ENCODE results near the gene KHDC1L.
"Not testable (repeated sequence)": the region's sequence is repeated elsewhere in the genome, so short reads cannot be mapped to it uniquely, and the experiment has no call there.

KHDC1L gene

DNA sequence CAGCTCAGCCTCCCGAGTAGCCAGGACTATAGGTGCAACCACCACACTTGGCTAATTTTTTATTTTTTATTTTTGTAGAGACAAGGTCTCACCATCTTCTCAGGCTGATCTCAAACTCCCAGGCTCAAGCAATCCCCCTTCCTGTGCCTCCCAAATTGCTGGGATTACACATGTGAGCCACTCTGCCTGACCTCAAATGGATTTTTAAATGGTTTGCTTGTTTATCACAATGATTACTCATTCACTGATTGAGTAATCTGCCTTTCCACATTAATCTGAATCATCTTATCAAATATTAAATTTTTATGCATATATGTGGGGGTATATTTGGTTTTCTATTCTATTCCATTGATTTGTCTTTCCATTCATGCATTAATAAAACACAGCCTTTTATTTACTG is 9.4 kb upstream of the KHDC1L start:
- Histone ChIP-seq H3K9me2 (replicated peaks; ENCODE audit: low read depth, low read length) (no peaks in the 10 kb centered on the region), H2AFZ (ENCODE audit: low read length) (no peak overlapping the region), H3F3A (ENCODE audit: low read depth) (no peaks in the 10 kb centered on the region), H3K27me3 (ENCODE audit: insufficient read depth, low read length, poor library complexity, severe bottlenecking) (no peaks in the 10 kb centered on the region), H3K4me3 (ENCODE audit: low read length, poor library complexity, severe bottlenecking) (no peak overlapping the region), H4K20me1 (ENCODE audit: insufficient read depth, low read length, poor library complexity, severe bottlenecking) (no peaks in the 10 kb centered on the region), H3K9ac (ENCODE audit: low read depth, low read length, poor library complexity, severe bottlenecking) (no peak overlapping the region), H3K36me3 (ENCODE audit: insufficient read depth, low read length) (no peaks in the 10 kb centered on the region), H3K4me1 (ENCODE audit: insufficient read depth, low read length, poor library complexity, severe bottlenecking) (no peaks in the 10 kb centered on the region), H3K4me2 (ENCODE audit: low read depth, low read length, poor library complexity, severe bottlenecking) (no peak overlapping the region), H3K79me2 (ENCODE audit: insufficient read depth, low read length) (no peaks in the 10 kb centered on the region), H3K9me3 (ENCODE audit: insufficient read depth, low read depth, low read length) (no peaks in the 10 kb centered on the region)
- TF ChIP-seq, protein P1, sequence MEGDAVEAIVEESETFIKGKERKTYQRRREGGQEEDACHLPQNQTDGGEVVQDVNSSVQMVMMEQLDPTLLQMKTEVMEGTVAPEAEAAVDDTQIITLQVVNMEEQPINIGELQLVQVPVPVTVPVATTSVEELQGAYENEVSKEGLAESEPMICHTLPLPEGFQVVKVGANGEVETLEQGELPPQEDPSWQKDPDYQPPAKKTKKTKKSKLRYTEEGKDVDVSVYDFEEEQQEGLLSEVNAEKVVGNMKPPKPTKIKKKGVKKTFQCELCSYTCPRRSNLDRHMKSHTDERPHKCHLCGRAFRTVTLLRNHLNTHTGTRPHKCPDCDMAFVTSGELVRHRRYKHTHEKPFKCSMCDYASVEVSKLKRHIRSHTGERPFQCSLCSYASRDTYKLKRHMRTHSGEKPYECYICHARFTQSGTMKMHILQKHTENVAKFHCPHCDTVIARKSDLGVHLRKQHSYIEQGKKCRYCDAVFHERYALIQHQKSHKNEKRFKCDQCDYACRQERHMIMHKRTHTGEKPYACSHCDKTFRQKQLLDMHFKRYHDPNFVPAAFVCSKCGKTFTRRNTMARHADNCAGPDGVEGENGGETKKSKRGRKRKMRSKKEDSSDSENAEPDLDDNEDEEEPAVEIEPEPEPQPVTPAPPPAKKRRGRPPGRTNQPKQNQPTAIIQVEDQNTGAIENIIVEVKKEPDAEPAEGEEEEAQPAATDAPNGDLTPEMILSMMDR (conservative IDR thresholded peaks at IDR 0.05; ENCODE audit: low read length), result no peak
- TF ChIP-seq EZH2phosphoT487 (IDR thresholded peaks at IDR 0.05; ENCODE audit: borderline replicate concordance), result no peak

DNA sequence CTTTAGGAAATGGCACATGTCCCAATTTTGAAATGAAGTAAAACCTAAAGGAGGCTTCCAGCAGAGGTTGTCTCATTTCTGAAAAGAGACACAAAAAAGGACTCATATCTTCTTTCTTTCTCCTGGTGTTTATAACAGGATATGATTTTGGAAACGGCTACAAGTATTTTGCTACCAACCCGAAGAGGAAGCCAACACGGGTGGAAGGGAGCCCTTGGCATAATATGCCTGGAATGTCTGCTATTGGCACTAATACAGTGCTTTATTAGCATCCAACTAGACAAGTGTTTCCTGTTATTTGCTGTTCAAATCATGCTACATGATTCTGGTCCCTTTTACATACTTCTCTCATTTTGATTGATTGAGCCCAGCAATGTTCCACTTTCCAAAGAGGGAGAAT is 8.7 kb upstream of the KHDC1L start:
- H3K4me2 ChIP-seq (ENCODE audit: low read depth, low read length, poor library complexity, severe bottlenecking); H3K27me3 ChIP-seq (ENCODE audit: insufficient read depth, low read length, poor library complexity, severe bottlenecking); H2AFZ ChIP-seq (ENCODE audit: low read length); H3K9ac ChIP-seq (ENCODE audit: low read depth, low read length, poor library complexity, severe bottlenecking); H3K79me2 ChIP-seq (ENCODE audit: insufficient read depth, low read length); H3K9me3 ChIP-seq (ENCODE audit: insufficient read depth, low read depth, low read length); H3K4me1 ChIP-seq (ENCODE audit: insufficient read depth, low read length, poor library complexity, severe bottlenecking); H3K4me3 ChIP-seq (ENCODE audit: low read length, poor library complexity, severe bottlenecking); H3F3A ChIP-seq (ENCODE audit: low read depth); H3K36me3 ChIP-seq (ENCODE audit: insufficient read depth, low read length); H3K9me2 ChIP-seq (replicated peaks; ENCODE audit: low read depth, low read length); H4K20me1 ChIP-seq (ENCODE audit: insufficient read depth, low read length, poor library complexity, severe bottlenecking): not testable (repeated sequence)

GRCh38 chr6:73233048-73233447 is 7.8 kb upstream of the KHDC1L start:
- no peak for TF ChIP-seq EZH2phosphoT487 (IDR thresholded peaks at IDR 0.05; ENCODE audit: borderline replicate concordance)
- TF ChIP-seq, protein P1 (conservative IDR thresholded peaks at IDR 0.05; ENCODE audit: low read length), result no peak
- Histone ChIP-seq H3K36me3 (ENCODE audit: insufficient read depth, low read length) (no peaks in the 10 kb centered on the region), H3K4me1 (ENCODE audit: insufficient read depth, low read length, poor library complexity, severe bottlenecking) (no peaks in the 10 kb centered on the region), H3F3A (ENCODE audit: low read depth) (no peaks in the 10 kb centered on the region), H2AFZ (ENCODE audit: low read length) (no peak overlapping the region), H3K9me3 (ENCODE audit: insufficient read depth, low read depth, low read length) (no peaks in the 10 kb centered on the region), H4K20me1 (ENCODE audit: insufficient read depth, low read length, poor library complexity, severe bottlenecking) (no peaks in the 10 kb centered on the region), H3K9ac (ENCODE audit: low read depth, low read length, poor library complexity, severe bottlenecking) (no peak overlapping the region), H3K9me2 (replicated peaks; ENCODE audit: low read depth, low read length) (no peaks in the 10 kb centered on the region), H3K4me3 (ENCODE audit: low read length, poor library complexity, severe bottlenecking) (no peak overlapping the region), H3K4me2 (ENCODE audit: low read depth, low read length, poor library complexity, severe bottlenecking) (no peak overlapping the region), H3K27me3 (ENCODE audit: insufficient read depth, low read length, poor library complexity, severe bottlenecking) (no peaks in the 10 kb centered on the region), H3K79me2 (ENCODE audit: insufficient read depth, low read length) (no peaks in the 10 kb centered on the region)

DNA sequence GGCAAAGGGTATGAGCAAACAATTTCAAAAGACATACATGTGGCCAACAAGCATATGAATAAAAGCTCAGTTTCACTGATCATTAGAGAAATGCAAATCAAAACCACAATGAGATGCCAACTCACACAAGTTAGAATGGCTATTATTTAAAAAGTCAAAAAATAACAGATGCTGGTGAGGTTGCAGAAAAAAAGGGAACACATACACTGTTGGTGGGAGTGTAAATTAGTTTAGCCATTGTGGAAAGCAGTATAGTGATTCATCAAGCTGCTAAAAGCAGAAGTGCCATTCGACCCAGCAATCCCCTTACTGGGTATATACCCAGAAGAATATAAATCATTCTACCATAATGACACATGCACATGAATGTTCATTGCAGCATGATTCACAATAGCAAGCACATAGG is 6.7 kb upstream of the KHDC1L start:
- Histone ChIP-seq H3K36me3 (ENCODE audit: insufficient read depth, low read length) (no peaks in the 10 kb centered on the region), H3K9ac (ENCODE audit: low read depth, low read length, poor library complexity, severe bottlenecking) (no peak overlapping the region), H3K79me2 (ENCODE audit: insufficient read depth, low read length) (no peaks in the 10 kb centered on the region), H3K9me2 (replicated peaks; ENCODE audit: low read depth, low read length) (no peaks in the 10 kb centered on the region), H4K20me1 (ENCODE audit: insufficient read depth, low read length, poor library complexity, severe bottlenecking) (no peaks in the 10 kb centered on the region), H3K9me3 (ENCODE audit: insufficient read depth, low read depth, low read length) (no peaks in the 10 kb centered on the region), H3K4me1 (ENCODE audit: insufficient read depth, low read length, poor library complexity, severe bottlenecking) (no peaks in the 10 kb centered on the region), H3F3A (ENCODE audit: low read depth) (no peaks in the 10 kb centered on the region), H2AFZ (ENCODE audit: low read length) (no peak overlapping the region), H3K4me2 (ENCODE audit: low read depth, low read length, poor library complexity, severe bottlenecking) (no peak overlapping the region), H3K27me3 (ENCODE audit: insufficient read depth, low read length, poor library complexity, severe bottlenecking) (no peaks in the 10 kb centered on the region), H3K4me3 (ENCODE audit: low read length, poor library complexity, severe bottlenecking) (no peak overlapping the region)
- TF ChIP-seq, protein P1 (conservative IDR thresholded peaks at IDR 0.05; ENCODE audit: low read length), result no peak
- TF ChIP-seq EZH2phosphoT487 (IDR thresholded peaks at IDR 0.05; ENCODE audit: borderline replicate concordance), result no peak
